K562 (cell line): ENCODE results near the gene SEMA3F. TPM values are rescaled to one million over a fixed set of nuclear protein-coding genes. Genes with fewer than 3 reads are reported as not detected.

Source experiments
- ATAC-seq: fragments of 200-7000 bp; cut with Tn5 transposase; 3 replicates; pipeline ENCODE4 v1.9.1; 2020; ENCODE audit warnings: moderate library complexity
- BruUV-seq: library from RNA; stranded (reverse); fragments of 400-500 nt; replicated peaks from 2 replicates; lab custom pipeline; 2021; lab: Mats Ljungman, UMichigan
- CTCF ChIA-PET: fragments of 300-600 bp; formaldehyde crosslinking; extraction: SDS; loops from one replicate; lab custom pipeline; 2021; ENCODE audit warnings: low intra/inter-chr PET ratio; lab: Yijun Ruan, JAX
- POLR2A ChIA-PET: fragments of 300-600, 350-650 bp; sonication (Branson Sonifier 250); formaldehyde crosslinking; extraction: SDS; loops from one replicate; lab custom pipeline; 2021; ENCODE audit warnings: antibody characterized with exemption, inconsistent platforms; lab: Yijun Ruan, JAX
- DNase-seq, 4 experiments: peaks; one replicate each; pipeline versions ENCODE4 v3.0.0 to v3.0.0-alpha.2; 2011 to 2018; ENCODE audit warnings: low spot score in 3 of 4, mixed read lengths in 3 of 4; ENCODE audit errors: extremely low read depth in 1 of 4
- FAIRE-seq: peaks from 2 replicates; lab custom pipeline; 2011; peaks lifted over from hg19 to GRCh38; lab: Jason Lieb, UNC
- H2AFZ ChIP-seq: 2 replicates; pipeline ENCODE4 v1.6.0; 2011; ENCODE audit warnings: low read depth, low read length, control low read depth, inconsistent platforms
- H3K27ac ChIP-seq: fragments of 200-600 bp; 3 replicates; pipeline ENCODE4 v1.8.0; 2011; ENCODE audit warnings: low read depth, mild to moderate bottlenecking, control low read depth, inconsistent platforms, low read length, moderate library complexity, mixed read lengths; ENCODE audit errors: extremely low read depth
- H3K27me3 ChIP-seq, 2 experiments: fragments of 300-600 bp in 1 of 2; 2 replicates in 1 of 2; 3 replicates in 1 of 2; pipeline versions ENCODE4 v1.6.0 to v1.8.0; 2011; ENCODE audit warnings: inconsistent platforms in 2 of 2, low read length in 2 of 2, mild to moderate bottlenecking in 1 of 2, mixed read lengths in 1 of 2, moderate library complexity in 1 of 2; ENCODE audit not compliant: control insufficient read depth in 2 of 2, insufficient read depth in 2 of 2
- H3K36me3 ChIP-seq: fragments of 300-600 bp; 3 replicates; pipeline ENCODE4 v1.8.0; 2011; ENCODE audit warnings: mild to moderate bottlenecking, low read length, inconsistent platforms; ENCODE audit not compliant: control insufficient read depth, insufficient read depth
- H3K4me1 ChIP-seq, 2 experiments: fragments of 200-600 bp in 1 of 2; replicated peaks in 1 of 2; 2 replicates in 1 of 2; 3 replicates in 1 of 2; pipeline versions ENCODE4 v1.5.1 to v1.8.0; 2011; ENCODE audit warnings: inconsistent platforms in 2 of 2, low read length in 2 of 2, mild to moderate bottlenecking in 1 of 2, mixed read lengths in 1 of 2, moderate library complexity in 1 of 2; ENCODE audit not compliant: control insufficient read depth in 2 of 2, insufficient read depth in 2 of 2
- H3K4me2 ChIP-seq: 2 replicates; pipeline ENCODE4 v1.6.1; 2011; ENCODE audit warnings: low read length, control low read depth, inconsistent platforms, mixed read lengths; ENCODE audit not compliant: insufficient read depth
- H3K4me3 ChIP-seq: fragments of 200-600 bp; sonication (generic), shearing (Covaris generic); 2 replicates; pipeline ENCODE4 v1.5.1; 2016; ENCODE audit warnings: control low read depth, inconsistent platforms
- H3K79me2 ChIP-seq: fragments of 200-600 bp; 3 replicates; pipeline ENCODE4 v1.8.0; 2011; ENCODE audit warnings: low read length, inconsistent platforms; ENCODE audit not compliant: control insufficient read depth, insufficient read depth
- H3K9ac ChIP-seq, 2 experiments: 2 replicates each; pipeline versions ENCODE4 v1.6.0 to v1.6.1; 2011; ENCODE audit warnings: low read depth in 2 of 2, low read length in 2 of 2, control low read depth in 1 of 2, inconsistent platforms in 1 of 2, mild to moderate bottlenecking in 1 of 2, mixed read lengths in 1 of 2; ENCODE audit not compliant: insufficient read depth in 1 of 2
- H3K9me1 ChIP-seq: one replicate; pipeline ENCODE4 v1.6.0; 2011; ENCODE audit warnings: inconsistent platforms, mild to moderate bottlenecking, low read length, moderate library complexity; ENCODE audit not compliant: control insufficient read depth, insufficient read depth
- H3K9me3 ChIP-seq: replicated peaks from 2 replicates; pipeline ENCODE4 v1.5.1; 2011; ENCODE audit warnings: low read depth, low read length, inconsistent platforms; ENCODE audit not compliant: control insufficient read depth, insufficient read depth
- H4K20me1 ChIP-seq: replicated peaks from 2 replicates; pipeline ENCODE4 v1.6.1; 2011; ENCODE audit warnings: low read length, inconsistent platforms, mixed read lengths; ENCODE audit not compliant: control insufficient read depth, insufficient read depth
- CC2D1A ChIP-seq: fragments of 450-650 bp; IDR thresholded peaks from 2 replicates; pipeline ENCODE4 v1.6.1; 2017; ENCODE audit warnings: mild to moderate bottlenecking
- EWSR1 ChIP-seq: fragments of 450-650 bp; IDR thresholded peaks from 2 replicates; pipeline ENCODE4 v1.6.1; 2018; ENCODE audit warnings: borderline replicate concordance, mild to moderate bottlenecking, low read depth, moderate library complexity; ENCODE audit not compliant: partially characterized antibody
- FOXK2 ChIP-seq, 2 experiments: fragments of 450-650 bp; IDR thresholded peaks in 1 of 2; conservative IDR thresholded peaks in 1 of 2; 2 replicates each; pipeline ENCODE4 v1.6.1; 2016; ENCODE audit warnings: low read depth in 2 of 2, mild to moderate bottlenecking in 1 of 2
- MAZ ChIP-seq, 2 experiments: fragments of 450-650 bp in 1 of 2; sonication (generic) in 1 of 2; formaldehyde crosslinking; IDR thresholded peaks in 1 of 2; conservative IDR thresholded peaks in 1 of 2; 2 replicates each; pipeline versions ENCODE4 v1.4.0 to v1.5.0; 2020; ENCODE audit warnings: mild to moderate bottlenecking in 1 of 2, missing genetic modification reagents in 1 of 2
- MYC ChIP-seq, 2 experiments: fragments of 250-450 bp in 1 of 2; sonication (Bioruptor Pico) in 1 of 2; IDR thresholded peaks; 2 replicates each; pipeline versions ENCODE4 v1.5.1 to v1.6.1; 2012 to 2021; ENCODE audit warnings: low read depth in 2 of 2, borderline replicate concordance in 1 of 2, improper control_type of control experiment in 1 of 2, low read length in 1 of 2, mild to moderate bottlenecking in 1 of 2, moderate library complexity in 1 of 2
- NFYB ChIP-seq: IDR thresholded peaks from 2 replicates; pipeline ENCODE4 v1.6.1; 2011; ENCODE audit warnings: mild to moderate bottlenecking, moderate library complexity; ENCODE audit not compliant: insufficient read length; ENCODE audit errors: extremely low read depth
- POLR2H ChIP-seq: IDR thresholded peaks from 2 replicates; pipeline ENCODE4 v1.6.1; 2016; ENCODE audit warnings: missing genetic modification characterization, low read depth, mild to moderate bottlenecking, control low read depth, missing compliant biosample characterization, moderate library complexity
- RNF2 ChIP-seq: sonication (generic); IDR thresholded peaks from 2 replicates; pipeline ENCODE4 v1.6.1; 2016
- SMARCB1 ChIP-seq: IDR thresholded peaks from 2 replicates; pipeline ENCODE4 v1.6.1; 2011; ENCODE audit warnings: improper control_type of control experiment, low read depth; ENCODE audit not compliant: insufficient read length
- SP2 ChIP-seq: IDR thresholded peaks from 2 replicates; pipeline ENCODE4 v1.6.1; 2011; ENCODE audit warnings: mild to moderate bottlenecking, low read depth, low read length, moderate library complexity; ENCODE audit not compliant: poor library complexity, severe bottlenecking; ENCODE audit errors: extremely low read depth
- ZFX ChIP-seq: sonication (generic); formaldehyde crosslinking; IDR thresholded peaks from 2 replicates; pipeline ENCODE4 v1.8.0; 2022; ENCODE audit warnings: mild to moderate bottlenecking, missing genetic modification reagents, moderate library complexity
- WGBS: fragments of 100-300 bp; shearing (Covaris generic); methylation state at CpG from one replicate; pipeline ENCODE4 v1.1.6; 2016; ENCODE audit warnings: low coverage, mixed read lengths; ENCODE audit not compliant: insufficient coverage; ENCODE audit errors: missing lambda C conversion rate; 5-methylcytosine and 5-hydroxymethylcytosine counted together
- in situ Hi-C: fragments of 300-500 bp; cut with MboI; formaldehyde crosslinking; loops from 4 replicates; pipeline ENCODE4 v1.15.0; 2018; ENCODE audit warnings: inconsistent platforms, mixed read lengths
- intact Hi-C: fragments of 100-400 bp; cut with micrococcal nuclease; formaldehyde crosslinking; loops from 2 replicates; pipeline ENCODE4 v1.14.2; 2022
- polyA plus RNA-seq, 8 experiments: library from polyadenylated mRNA; depleted of rRNA in 4 of 8; stranded (reverse) in 5 of 8; unstranded in 3 of 8; fragments of >200 nt; fragmentation: Nextera tagmentation in 2 of 8; fragmentation: Illumina TruSeq in 1 of 8; extraction: Ambion mirVana in 2 of 8; extraction: Trizol in 1 of 8; gene quantifications; 2 replicates each; pipeline versions ENCODE4 v1.2.1 to v1.2.3, GENCODE V29; 2011 to 2014; ENCODE audit warnings: inconsistent platforms in 1 of 8, missing spikeins in 1 of 8
- total RNA-seq, 7 experiments: library from RNA; depleted of rRNA in 6 of 7; stranded (reverse); fragments of >200 nt in 6 of 7; fragmentation: Illumina TruSeq in 2 of 7; extraction: Trizol in 2 of 7; gene quantifications; 2 replicates each; pipeline versions ENCODE4 v1.2.1 to v1.2.3, GENCODE V29; 2011 to 2021; ENCODE audit warnings: low replicate concordance in 1 of 7
- TF ChIP-seq, protein P1 (sequence below): fragments of 450-650 bp; IDR thresholded peaks from 2 replicates; pipeline ENCODE4 v1.6.1; 2017; ENCODE audit warnings: antibody characterized with exemption, mild to moderate bottlenecking
- TF ChIP-seq, protein P2 (sequence below): sonication (generic); formaldehyde crosslinking; IDR thresholded peaks from 2 replicates; pipeline ENCODE4 v1.8.0; 2022; ENCODE audit warnings: missing genetic modification reagents, mild to moderate bottlenecking, moderate library complexity, borderline replicate concordance

SEMA3F gene
- total and polyA plus RNA-seq, 9 of the 15 experiments (the other 6 are each of a cell fraction or from before 2014, with no cell fraction given) = 0.58 to 3.0 (median 2.0) TPM; not detected in 2

DNA sequence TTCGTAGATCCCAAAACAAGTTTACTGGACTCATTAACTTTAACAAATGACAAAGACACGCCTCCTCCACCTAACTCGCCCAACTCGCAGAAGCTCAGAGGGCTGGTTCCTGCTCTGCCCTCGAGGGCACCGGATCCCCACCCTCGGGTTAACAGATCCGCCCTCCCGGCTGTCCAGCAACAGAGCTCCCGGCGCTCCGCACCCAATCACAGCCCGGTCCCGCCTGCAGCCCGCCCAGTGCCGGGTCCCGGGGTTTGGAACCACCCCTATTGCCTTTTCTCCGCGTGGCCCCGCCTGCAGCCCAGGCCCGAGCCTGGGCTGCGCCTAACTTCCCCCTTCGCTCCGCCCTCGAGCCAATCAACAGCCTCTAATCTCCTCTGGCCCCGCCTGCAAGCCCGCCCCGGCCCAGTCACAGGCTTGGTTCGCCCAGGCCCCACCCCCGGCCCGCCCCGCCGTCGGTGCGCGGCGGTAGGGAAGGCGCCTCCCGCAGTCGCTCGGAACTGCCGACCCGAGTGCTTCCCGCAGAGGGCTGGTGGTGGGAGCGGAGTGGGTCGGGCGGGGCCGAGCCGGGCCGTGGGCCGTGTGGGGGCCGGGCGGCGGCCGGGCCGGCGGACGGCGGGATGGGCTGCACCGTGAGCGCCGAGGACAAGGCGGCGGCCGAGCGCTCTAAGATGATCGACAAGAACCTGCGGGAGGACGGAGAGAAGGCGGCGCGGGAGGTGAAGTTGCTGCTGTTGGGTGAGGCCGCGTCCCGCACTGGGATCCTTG, 80.8 kb downstream of the SEMA3F start, which contains the start of gene GNAI2:
GNAI2 (plus strand) TSS at position 489 of the 768 bp plus-strand sequence; CDS start at position 621, 132 bp downstream.
- no peaks in the 10 kb centered on the region for H4K20me1 ChIP-seq
- ChIA-PET CTCF (no interaction called here), POLR2A (interaction anchor here (0.6 to 1.5 kb wide), 8 partner anchors 11 to 98 kb away, joined by 3 to 5 read pairs (median 4); no protein-coding TSS in a partner anchor)
- peaks cover 31% of the 10 kb centered on the region for H3K79me2 ChIP-seq
- 0 out of 3 replicates have a peak, but pooled peaks cover 2% of the 10 kb centered on the region for H3K36me3 ChIP-seq
- H3K4me3 ChIP-seq = peak within 1 kb of the TSS; percentile 73
- intact Hi-C loops (no loop called here), in situ Hi-C loops (no loop called here)
- H3K9ac ChIP-seq = peak within 1 kb of the TSS; percentile 67 to 95
- WGBS = 0% methylated on average over 15 of the region's 75 CpGs
- peak; percentile 93 for FAIRE-seq
- H3K4me2 ChIP-seq = peak within 1 kb of the TSS; percentile 80
- DNase-seq = peak; percentile 92 to 97 (median 94)
- H3K9me1 ChIP-seq = no peaks in the 10 kb centered on the region
- H3K9me3 ChIP-seq = no peaks in the 10 kb centered on the region
- peak; percentile 98 for ATAC-seq
- H3K4me1 ChIP-seq = peaks cover 27 to 54% of the 10 kb centered on the region in 2 experiments
- peak within 1 kb of the TSS; percentile 72; the same call in 1 of the 2 replicates for H2AFZ ChIP-seq
- H3K27me3 ChIP-seq = no peaks in the 10 kb centered on the region
- no TSS peak for BruUV-seq
- H3K27ac ChIP-seq = peak within 1 kb of the TSS; percentile 68
- TF ChIP-seq SP2 (peak; percentile 38), EWSR1 (no peak), CC2D1A (peak; percentile 53; the same call in 1 of the 2 replicates), MAZ (CRISPR knock-in tag; conservative IDR thresholded peaks at IDR 0.05 in 1 of 2, IDR thresholded peaks at IDR 0.05 in 1 of 2) (peak; percentile 64 to 67), SMARCB1 (no peak), RNF2 (no peak), MYC (IDR thresholded peaks at IDR 0.05; ENCODE audit: low read depth, low read length) (peak; percentile 54), MYC (CRISPR knock-in tag; IDR thresholded peaks at IDR 0.05; ENCODE audit: borderline replicate concordance, low read depth) (no peak), POLR2H (tag) (peak; percentile 79), ZFX (CRISPR knock-in tag) (peak; percentile 37; the same call in 1 of the 2 replicates), FOXK2 (conservative IDR thresholded peaks at IDR 0.05 in 1 of 2, IDR thresholded peaks at IDR 0.05 in 1 of 2; ENCODE audit: low read depth in 2 of 2) (peak; percentile 36 to 57; a peak in 2 of 4 replicates), NFYB (peak; percentile 29)
- TF ChIP-seq, protein P1, sequence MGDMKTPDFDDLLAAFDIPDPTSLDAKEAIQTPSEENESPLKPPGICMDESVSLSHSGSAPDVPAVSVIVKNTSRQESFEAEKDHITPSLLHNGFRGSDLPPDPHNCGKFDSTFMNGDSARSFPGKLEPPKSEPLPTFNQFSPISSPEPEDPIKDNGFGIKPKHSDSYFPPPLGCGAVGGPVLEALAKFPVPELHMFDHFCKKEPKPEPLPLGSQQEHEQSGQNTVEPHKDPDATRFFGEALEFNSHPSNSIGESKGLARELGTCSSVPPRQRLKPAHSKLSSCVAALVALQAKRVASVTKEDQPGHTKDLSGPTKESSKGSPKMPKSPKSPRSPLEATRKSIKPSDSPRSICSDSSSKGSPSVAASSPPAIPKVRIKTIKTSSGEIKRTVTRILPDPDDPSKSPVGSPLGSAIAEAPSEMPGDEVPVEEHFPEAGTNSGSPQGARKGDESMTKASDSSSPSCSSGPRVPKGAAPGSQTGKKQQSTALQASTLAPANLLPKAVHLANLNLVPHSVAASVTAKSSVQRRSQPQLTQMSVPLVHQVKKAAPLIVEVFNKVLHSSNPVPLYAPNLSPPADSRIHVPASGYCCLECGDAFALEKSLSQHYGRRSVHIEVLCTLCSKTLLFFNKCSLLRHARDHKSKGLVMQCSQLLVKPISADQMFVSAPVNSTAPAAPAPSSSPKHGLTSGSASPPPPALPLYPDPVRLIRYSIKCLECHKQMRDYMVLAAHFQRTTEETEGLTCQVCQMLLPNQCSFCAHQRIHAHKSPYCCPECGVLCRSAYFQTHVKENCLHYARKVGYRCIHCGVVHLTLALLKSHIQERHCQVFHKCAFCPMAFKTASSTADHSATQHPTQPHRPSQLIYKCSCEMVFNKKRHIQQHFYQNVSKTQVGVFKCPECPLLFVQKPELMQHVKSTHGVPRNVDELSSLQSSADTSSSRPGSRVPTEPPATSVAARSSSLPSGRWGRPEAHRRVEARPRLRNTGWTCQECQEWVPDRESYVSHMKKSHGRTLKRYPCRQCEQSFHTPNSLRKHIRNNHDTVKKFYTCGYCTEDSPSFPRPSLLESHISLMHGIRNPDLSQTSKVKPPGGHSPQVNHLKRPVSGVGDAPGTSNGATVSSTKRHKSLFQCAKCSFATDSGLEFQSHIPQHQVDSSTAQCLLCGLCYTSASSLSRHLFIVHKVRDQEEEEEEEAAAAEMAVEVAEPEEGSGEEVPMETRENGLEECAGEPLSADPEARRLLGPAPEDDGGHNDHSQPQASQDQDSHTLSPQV = no peak
- TF ChIP-seq, protein P2, sequence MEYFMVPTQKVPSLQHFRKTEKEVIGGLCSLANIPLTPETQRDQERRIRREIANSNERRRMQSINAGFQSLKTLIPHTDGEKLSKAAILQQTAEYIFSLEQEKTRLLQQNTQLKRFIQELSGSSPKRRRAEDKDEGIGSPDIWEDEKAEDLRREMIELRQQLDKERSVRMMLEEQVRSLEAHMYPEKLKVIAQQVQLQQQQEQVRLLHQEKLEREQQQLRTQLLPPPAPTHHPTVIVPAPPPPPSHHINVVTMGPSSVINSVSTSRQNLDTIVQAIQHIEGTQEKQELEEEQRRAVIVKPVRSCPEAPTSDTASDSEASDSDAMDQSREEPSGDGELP (CRISPR knock-in tag) = peak; percentile 45; the same call in 1 of the 2 replicates
